ENCODE measurements around the gene CPNE5. TPM values are rescaled to one million over a fixed set of nuclear protein-coding genes. Genes with fewer than 3 reads are reported as not detected.

Gene CPNE5
- total and polyA plus RNA-seq, 9 of the 15 experiments (the other 6 are each of a cell fraction or from before 2014, with no cell fraction given) = 0.14 to 1.0 (median 0.46) TPM; not detected in 2

DNA sequence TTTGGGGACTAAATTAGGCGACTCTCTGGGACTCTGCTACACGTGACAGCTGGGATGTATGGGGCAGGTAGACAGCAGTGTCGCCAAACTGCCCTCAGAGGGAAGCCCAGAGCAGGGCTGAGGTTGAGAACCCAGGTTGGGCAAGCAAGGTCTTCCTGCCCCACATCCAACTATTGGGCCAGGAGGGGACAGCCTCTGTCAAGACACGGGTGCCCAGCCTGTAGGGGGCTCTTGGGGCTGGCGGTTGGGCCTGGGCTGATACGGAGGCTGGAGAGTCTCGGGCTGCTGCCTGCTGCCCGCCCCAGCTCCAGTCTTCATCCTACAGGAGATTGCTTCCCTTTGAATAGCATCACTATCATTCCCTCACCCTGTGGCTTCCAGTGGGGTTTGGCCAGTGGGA lies 33.3 kb downstream of the CPNE5 start (continued):
- TF ChIP-seq ATF1 (CRISPR knock-in tag; IDR thresholded peaks at IDR 0.05) (no peak), ATF1 (tag; IDR thresholded peaks at IDR 0.05) (no peak), ZKSCAN8 (CRISPR knock-in tag; IDR thresholded peaks at IDR 0.05) (no peak), RAD21 (CRISPR knock-in tag; conservative IDR thresholded peaks at IDR 0.05 in 1 of 2, IDR thresholded peaks at IDR 0.05 in 1 of 2) (peak in 1 of 2 experiments; percentile 29; a peak in 1 of 4 replicates), CHAMP1 (IDR thresholded peaks at IDR 0.05) (no peak), YY1 (IDR thresholded peaks at IDR 0.05; ENCODE audit: borderline replicate concordance in 1 of 3, control insufficient read depth in 1 of 3, extremely low read depth in 1 of 3, insufficient read depth in 3 of 3, insufficient read length in 1 of 3, insufficient replicate concordance in 2 of 3, low read depth in 1 of 3, low read length in 2 of 3) (no peak), ZNF347 (CRISPR knock-in tag; IDR thresholded peaks at IDR 0.05; ENCODE audit: low read depth) (no peak), NELFE (IDR thresholded peaks at IDR 0.05; ENCODE audit: insufficient read depth, insufficient read length) (no peak), CCAR2 (IDR thresholded peaks at IDR 0.05; ENCODE audit: low read depth, low read length) (no peak), RFX7 (CRISPR knock-in tag; IDR thresholded peaks at IDR 0.05) (no peak), POLR2B (IDR thresholded peaks at IDR 0.05; ENCODE audit: low read depth, partially characterized antibody) (no peak), ETV1 (tag; conservative IDR thresholded peaks at IDR 0.05; ENCODE audit: low read depth) (no peak), FOSL1 (tag; conservative IDR thresholded peaks at IDR 0.05) (no peak), RBM34 (IDR thresholded peaks at IDR 0.05; ENCODE audit: borderline replicate concordance, insufficient read depth, low read length) (no peak), CBFA2T2 (conservative IDR thresholded peaks at IDR 0.05) (no peak), SLC30A9 (CRISPR knock-in tag; IDR thresholded peaks at IDR 0.05) (no peak), PML (IDR thresholded peaks at IDR 0.05; ENCODE audit: low read length) (no peak), MIER1 (IDR thresholded peaks at IDR 0.05; ENCODE audit: low read depth) (no peak)
- TF ChIP-seq, protein P1, sequence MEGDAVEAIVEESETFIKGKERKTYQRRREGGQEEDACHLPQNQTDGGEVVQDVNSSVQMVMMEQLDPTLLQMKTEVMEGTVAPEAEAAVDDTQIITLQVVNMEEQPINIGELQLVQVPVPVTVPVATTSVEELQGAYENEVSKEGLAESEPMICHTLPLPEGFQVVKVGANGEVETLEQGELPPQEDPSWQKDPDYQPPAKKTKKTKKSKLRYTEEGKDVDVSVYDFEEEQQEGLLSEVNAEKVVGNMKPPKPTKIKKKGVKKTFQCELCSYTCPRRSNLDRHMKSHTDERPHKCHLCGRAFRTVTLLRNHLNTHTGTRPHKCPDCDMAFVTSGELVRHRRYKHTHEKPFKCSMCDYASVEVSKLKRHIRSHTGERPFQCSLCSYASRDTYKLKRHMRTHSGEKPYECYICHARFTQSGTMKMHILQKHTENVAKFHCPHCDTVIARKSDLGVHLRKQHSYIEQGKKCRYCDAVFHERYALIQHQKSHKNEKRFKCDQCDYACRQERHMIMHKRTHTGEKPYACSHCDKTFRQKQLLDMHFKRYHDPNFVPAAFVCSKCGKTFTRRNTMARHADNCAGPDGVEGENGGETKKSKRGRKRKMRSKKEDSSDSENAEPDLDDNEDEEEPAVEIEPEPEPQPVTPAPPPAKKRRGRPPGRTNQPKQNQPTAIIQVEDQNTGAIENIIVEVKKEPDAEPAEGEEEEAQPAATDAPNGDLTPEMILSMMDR (IDR thresholded peaks at IDR 0.05 in 2 of 3, conservative IDR thresholded peaks at IDR 0.05 in 1 of 3; ENCODE audit: insufficient read depth in 2 of 3, low read depth in 1 of 3, low read length in 3 of 3) = peak; percentile 39 to 65 (median 40); a peak in 4 of 6 replicates
- TF ChIP-seq, protein P2, sequence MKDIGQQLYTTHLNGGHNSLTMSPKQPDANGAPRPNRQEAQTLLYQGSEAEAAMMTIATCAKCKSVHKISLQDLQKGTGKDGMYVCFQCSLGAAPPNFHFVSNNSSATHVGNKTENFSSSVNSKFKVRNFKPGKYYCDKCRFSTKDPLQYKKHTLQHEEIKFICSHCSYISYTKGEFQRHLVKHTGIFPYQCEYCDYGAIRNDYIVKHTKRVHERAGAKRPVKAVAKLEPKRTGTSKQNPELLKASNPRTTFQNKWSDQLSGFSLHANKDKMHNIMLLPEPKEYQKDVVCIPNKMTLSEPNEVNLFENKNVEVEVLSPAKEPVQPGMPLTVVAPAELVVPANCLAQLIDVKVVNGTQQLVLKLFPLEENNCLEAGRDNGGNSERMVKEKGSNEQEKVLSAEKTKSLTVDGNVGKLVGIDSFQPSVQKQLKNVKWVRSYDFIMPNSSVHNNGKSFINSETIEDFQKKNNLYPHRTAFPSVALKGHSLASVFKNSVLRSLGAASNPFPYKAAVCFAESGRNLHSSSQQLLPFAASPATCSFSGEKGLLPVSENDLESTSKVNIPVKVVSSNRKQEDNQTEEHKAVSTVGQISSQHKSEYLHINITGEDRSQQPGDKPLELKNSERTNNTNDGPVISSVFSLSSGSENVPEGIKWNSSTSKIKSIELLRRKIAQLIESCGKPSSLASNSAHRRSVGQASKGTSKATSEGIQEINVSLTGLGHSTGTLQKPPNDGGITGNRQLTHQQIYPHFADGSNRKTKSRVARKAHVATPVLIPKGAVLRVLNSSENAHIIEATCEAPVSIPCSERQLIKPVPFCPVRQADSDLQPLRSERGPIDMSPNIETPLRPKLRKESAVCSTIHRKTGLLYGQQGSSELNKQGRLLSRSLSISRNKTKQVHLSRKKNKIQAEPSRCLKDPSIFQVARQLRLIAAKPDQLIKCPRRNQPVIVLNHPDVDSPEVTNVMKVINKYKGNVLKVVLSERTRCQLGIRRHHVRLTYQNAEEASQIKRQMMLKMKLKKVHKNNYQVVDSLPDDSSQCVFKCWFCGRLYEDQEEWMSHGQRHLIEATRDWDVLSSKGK (CRISPR knock-in tag; IDR thresholded peaks at IDR 0.05) = no peak
